Measurements from ENCODE around the gene VOPP1.
A peak's percentile ranks its signal among the peaks of the same experiment; 100 is the strongest.

The VOPP1 gene

DNA sequence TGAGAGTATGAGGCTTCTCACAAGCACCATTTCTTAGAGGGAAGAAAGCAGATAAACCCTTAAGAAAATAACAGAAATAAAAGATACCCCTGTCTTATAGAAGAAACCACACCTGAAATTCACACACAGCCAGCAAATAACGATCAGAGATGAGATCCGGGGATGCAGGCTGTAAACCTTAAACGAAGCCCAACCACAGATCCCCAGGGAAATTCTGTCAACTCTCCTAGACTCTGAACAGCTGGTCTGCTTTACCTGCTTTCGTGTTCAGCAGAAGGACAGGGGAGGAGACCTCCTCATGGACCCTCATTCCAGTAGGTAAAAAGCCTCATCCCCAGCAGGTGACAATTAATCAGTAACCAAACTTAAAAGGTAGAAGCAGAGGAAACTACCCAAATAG lies 45.0 kb downstream of the VOPP1 start:
- H3K4me3 ChIP-seq (ENCODE audit: insufficient read length, low read depth) = no peak overlapping the region
- TF ChIP-seq SUZ12 (IDR thresholded peaks at IDR 0.05; ENCODE audit: extremely low read depth, insufficient read depth, insufficient read length) (no peak), YY1 (IDR thresholded peaks at IDR 0.05; ENCODE audit: insufficient read depth, insufficient read length) (no peak), ZNF274 (IDR thresholded peaks at IDR 0.05; ENCODE audit: low read depth, low read length) (no peak)
- H3K27me3 ChIP-seq (ENCODE audit: insufficient read depth, insufficient read length) = no peaks in the 10 kb centered on the region
- peaks cover 5% of the 10 kb centered on the region for H3K4me1 ChIP-seq (ENCODE audit: insufficient read depth, insufficient read length)
- no peaks in the 10 kb centered on the region for H3K9me3 ChIP-seq (ENCODE audit: insufficient read depth, low read length)
- DNase-seq (ENCODE audit: low read depth, low spot score) = no peak
- peaks cover 12% of the 10 kb centered on the region for H3K36me3 ChIP-seq (ENCODE audit: insufficient read depth, insufficient read length, low read length)
- H3K9ac ChIP-seq (ENCODE audit: insufficient read length, low read depth) = no peak overlapping the region

DNA sequence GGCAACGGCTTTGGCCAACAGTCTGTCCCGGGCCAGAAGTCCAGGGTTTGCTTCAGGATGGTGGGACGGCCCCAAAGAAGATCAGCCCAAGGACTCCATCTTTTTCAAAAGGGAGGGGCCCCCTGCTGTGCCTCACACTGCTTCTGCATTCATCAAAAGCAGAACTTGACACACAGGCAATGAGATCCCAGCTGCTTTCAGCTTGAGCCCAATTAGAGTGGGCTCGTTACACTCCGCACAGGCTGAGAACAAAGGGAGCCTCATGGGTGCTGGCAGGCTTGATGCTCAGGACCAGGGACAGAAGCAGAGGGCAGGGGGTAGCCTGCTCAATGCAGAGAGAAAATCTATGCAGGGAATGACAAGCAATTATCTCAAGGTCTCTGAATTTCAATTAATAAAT lies 45.5 kb downstream of the VOPP1 start:
- peak; percentile 78 for DNase-seq (ENCODE audit: low read depth, low spot score)
- no peak overlapping the region for H3K9ac ChIP-seq (ENCODE audit: insufficient read length, low read depth)
- H3K36me3 ChIP-seq (ENCODE audit: insufficient read depth, insufficient read length, low read length) = peaks cover 12% of the 10 kb centered on the region
- H3K4me3 ChIP-seq (ENCODE audit: insufficient read length, low read depth) = no peak overlapping the region
- no peaks in the 10 kb centered on the region for H3K9me3 ChIP-seq (ENCODE audit: insufficient read depth, low read length)
- no peak for TF ChIP-seq SUZ12 (IDR thresholded peaks at IDR 0.05; ENCODE audit: extremely low read depth, insufficient read depth, insufficient read length)
- TF ChIP-seq ZNF274 (IDR thresholded peaks at IDR 0.05; ENCODE audit: low read depth, low read length) = no peak
- no peak for TF ChIP-seq YY1 (IDR thresholded peaks at IDR 0.05; ENCODE audit: insufficient read depth, insufficient read length)
- no peaks in the 10 kb centered on the region for H3K27me3 ChIP-seq (ENCODE audit: insufficient read depth, insufficient read length)
- H3K4me1 ChIP-seq (ENCODE audit: insufficient read depth, insufficient read length) = peaks cover 10% of the 10 kb centered on the region

DNA sequence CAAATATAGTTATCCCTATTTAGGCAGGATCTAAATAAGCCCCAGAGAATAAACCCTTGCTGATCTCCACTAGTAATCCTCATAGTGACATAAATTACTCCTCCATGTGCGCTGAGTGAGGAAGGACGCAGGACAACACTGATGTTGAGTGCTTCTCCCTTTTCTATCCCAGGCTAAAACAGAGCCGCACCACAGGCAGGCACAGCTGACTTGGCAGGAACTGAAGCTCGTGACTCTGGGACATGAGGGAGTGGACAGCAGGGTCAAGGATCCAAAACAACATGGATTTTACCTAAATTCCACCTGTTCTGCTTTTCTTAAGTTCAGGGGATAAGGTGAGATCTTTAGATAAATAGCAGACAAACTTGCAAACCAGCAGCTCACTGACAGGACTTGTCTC lies 46.0 kb downstream of the VOPP1 start:
- H3K4me1 ChIP-seq (ENCODE audit: insufficient read depth, insufficient read length) = peaks cover 12% of the 10 kb centered on the region
- TF ChIP-seq YY1 (IDR thresholded peaks at IDR 0.05; ENCODE audit: insufficient read depth, insufficient read length) = no peak
- no peak for TF ChIP-seq ZNF274 (IDR thresholded peaks at IDR 0.05; ENCODE audit: low read depth, low read length)
- no peak for TF ChIP-seq SUZ12 (IDR thresholded peaks at IDR 0.05; ENCODE audit: extremely low read depth, insufficient read depth, insufficient read length)

DNA sequence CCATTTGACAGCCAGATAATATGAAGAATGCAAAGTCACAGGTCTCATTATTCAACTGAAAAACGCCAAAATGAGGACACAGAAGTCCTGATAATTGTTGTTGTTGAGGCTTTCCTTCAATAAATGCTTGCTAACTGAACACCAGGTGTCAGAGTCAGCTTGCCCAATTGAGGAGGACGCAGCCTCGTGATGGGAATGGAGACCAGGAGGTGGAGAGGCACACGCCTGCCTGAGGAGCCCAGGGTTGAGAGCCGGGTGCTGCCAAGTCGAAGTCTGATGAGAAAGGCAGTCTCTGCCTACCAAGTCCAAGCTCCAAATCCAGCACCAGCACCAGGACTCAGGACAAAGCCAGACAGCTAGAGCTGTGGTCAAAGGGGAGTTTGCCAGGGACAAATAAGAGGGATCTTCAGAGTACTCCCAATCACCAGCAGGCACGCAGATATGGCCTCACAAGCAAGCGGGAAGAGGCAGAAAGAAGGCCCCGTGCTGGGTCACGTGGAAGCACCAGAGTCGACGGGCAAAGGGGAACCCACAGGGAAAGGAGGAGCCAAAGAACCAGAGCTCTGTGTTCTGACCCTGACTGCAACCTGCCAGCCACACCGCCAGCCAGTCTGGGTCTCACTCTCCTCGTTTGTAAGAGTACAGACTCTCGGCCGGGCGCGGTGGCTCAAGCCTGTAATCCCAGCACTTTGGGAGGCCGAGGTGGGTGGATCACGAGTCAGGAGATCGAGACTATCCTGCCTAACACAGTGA lies 47.6 kb downstream of the VOPP1 start:
- H3K4me3 ChIP-seq (ENCODE audit: insufficient read length, low read depth) = no peak overlapping the region
- peaks cover 14% of the 10 kb centered on the region for H3K4me1 ChIP-seq (ENCODE audit: insufficient read depth, insufficient read length)
- H3K27me3 ChIP-seq (ENCODE audit: insufficient read depth, insufficient read length) = no peaks in the 10 kb centered on the region
- no peak for DNase-seq (ENCODE audit: low read depth, low spot score)
- TF ChIP-seq YY1 (IDR thresholded peaks at IDR 0.05; ENCODE audit: insufficient read depth, insufficient read length) (no peak), ZNF274 (IDR thresholded peaks at IDR 0.05; ENCODE audit: low read depth, low read length) (no peak), SUZ12 (IDR thresholded peaks at IDR 0.05; ENCODE audit: extremely low read depth, insufficient read depth, insufficient read length) (no peak)
- H3K36me3 ChIP-seq (ENCODE audit: insufficient read depth, insufficient read length, low read length) = peaks cover 19% of the 10 kb centered on the region
- H3K9ac ChIP-seq (ENCODE audit: insufficient read length, low read depth) = no peak overlapping the region
- H3K9me3 ChIP-seq (ENCODE audit: insufficient read depth, low read length) = no peaks in the 10 kb centered on the region

More for the DNA sequence above, 46.0 kb downstream of the VOPP1 start:
- Histone ChIP-seq H3K4me3 (ENCODE audit: insufficient read length, low read depth) (no peak overlapping the region), H3K36me3 (ENCODE audit: insufficient read depth, insufficient read length, low read length) (peaks cover 12% of the 10 kb centered on the region), H3K9me3 (ENCODE audit: insufficient read depth, low read length) (no peaks in the 10 kb centered on the region), H3K9ac (ENCODE audit: insufficient read length, low read depth) (no peak overlapping the region), H3K27me3 (ENCODE audit: insufficient read depth, insufficient read length) (no peaks in the 10 kb centered on the region)
- DNase-seq (ENCODE audit: low read depth, low spot score) = no peak

DNA sequence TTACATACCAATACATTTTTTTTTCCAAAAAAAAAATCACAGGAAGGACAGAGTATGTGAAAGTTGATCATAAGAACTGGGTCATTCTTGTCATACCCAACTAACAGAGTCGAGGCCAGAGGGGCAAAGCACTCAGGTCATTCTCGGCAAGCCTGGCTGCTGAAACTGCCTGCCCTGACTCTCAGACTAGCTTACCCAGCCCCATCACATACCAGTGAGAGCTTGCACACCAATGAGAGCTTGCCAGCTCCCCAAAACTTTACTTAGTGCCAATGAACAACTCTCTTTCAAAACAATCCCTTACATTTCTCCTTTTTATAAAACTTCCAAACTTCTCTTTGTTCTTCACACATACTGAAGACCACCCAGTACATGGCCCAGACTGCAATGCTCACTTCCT lies 48.9 kb downstream of the VOPP1 start:
- no peaks in the 10 kb centered on the region for H3K9me3 ChIP-seq (ENCODE audit: insufficient read depth, low read length)
- TF ChIP-seq SUZ12 (IDR thresholded peaks at IDR 0.05; ENCODE audit: extremely low read depth, insufficient read depth, insufficient read length) (no peak), ZNF274 (IDR thresholded peaks at IDR 0.05; ENCODE audit: low read depth, low read length) (no peak), YY1 (IDR thresholded peaks at IDR 0.05; ENCODE audit: insufficient read depth, insufficient read length) (no peak)
- peaks cover 32% of the 10 kb centered on the region for H3K36me3 ChIP-seq (ENCODE audit: insufficient read depth, insufficient read length, low read length)
- peaks cover 14% of the 10 kb centered on the region for H3K4me1 ChIP-seq (ENCODE audit: insufficient read depth, insufficient read length)
- DNase-seq (ENCODE audit: low read depth, low spot score) = no peak
- H3K4me3 ChIP-seq (ENCODE audit: insufficient read length, low read depth) = no peak overlapping the region
- H3K27me3 ChIP-seq (ENCODE audit: insufficient read depth, insufficient read length) = no peaks in the 10 kb centered on the region
- no peak overlapping the region for H3K9ac ChIP-seq (ENCODE audit: insufficient read length, low read depth)

DNA sequence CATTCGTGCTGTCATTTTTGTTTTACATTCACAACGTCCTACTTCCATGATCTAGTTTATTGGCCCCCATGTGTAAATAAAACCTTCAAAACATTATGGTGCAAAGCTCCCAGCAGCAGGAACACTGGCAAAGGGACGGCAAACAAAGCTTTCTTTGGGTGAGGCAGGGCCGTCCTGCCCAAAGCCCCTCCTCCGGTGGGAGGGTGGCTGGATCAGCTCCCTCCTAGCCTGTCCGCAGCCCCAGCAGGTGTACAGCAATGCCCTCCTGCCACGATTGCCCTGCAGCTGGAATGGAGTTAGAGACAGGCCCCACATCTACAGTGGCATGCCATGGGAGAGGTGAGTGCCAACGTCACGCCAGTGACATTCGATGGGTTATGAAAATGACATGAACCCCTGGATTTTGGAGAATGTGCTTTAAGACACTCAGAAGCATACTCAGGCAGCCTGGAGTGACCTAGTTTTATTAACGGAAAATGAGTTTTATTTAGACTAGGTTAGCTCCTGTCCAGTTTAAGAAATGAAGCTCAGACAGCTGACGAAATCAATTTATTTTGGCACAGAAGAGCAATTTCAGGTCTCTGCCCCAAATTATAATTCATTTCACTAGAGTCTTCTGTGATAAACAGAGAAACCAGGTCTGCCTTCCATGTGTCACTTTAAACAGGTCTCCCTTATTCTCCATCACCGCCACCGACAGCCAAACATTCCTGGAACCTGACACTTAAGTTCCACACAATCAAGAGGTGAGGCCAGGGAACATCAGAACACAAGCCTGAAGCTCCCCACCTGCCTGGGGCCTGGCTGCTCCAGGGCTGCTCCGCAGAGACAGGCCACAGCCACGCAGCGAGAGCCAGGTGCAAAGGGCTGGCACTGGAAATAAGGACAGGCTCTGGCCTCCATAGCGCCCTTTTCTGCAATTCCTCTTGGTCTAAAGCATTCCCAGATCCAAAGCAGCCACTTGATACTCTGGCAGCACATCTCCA lies 50.1 kb downstream of the VOPP1 start:
- DNase-seq (ENCODE audit: low read depth, low spot score) = no peak
- peaks cover 12% of the 10 kb centered on the region for H3K4me1 ChIP-seq (ENCODE audit: insufficient read depth, insufficient read length)

DNA sequence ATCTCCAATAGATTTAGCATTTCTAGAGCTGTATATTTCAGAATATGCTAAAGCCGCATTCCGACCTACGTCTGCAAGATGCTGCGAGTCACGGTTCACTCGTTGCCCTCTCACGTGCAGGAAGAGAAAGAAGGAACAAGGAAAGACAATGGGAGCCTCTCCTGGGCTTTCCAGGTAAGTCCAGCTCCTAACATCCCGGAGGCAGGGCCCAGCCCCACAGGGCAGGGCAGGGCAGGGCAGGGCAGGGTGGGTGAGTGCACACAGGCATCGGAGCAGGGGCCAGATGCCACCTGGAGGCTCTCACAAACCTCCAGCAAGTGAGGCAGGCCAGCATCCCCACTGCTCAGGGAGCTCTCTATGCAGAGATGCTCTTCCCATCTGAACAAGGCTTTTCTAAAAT lies 50.8 kb downstream of the VOPP1 start:
- no peaks in the 10 kb centered on the region for H3K9me3 ChIP-seq (ENCODE audit: insufficient read depth, low read length)
- peaks cover 46% of the 10 kb centered on the region for H3K36me3 ChIP-seq (ENCODE audit: insufficient read depth, insufficient read length, low read length)
- peaks cover 9% of the 10 kb centered on the region for H3K4me1 ChIP-seq (ENCODE audit: insufficient read depth, insufficient read length)
- no peaks in the 10 kb centered on the region for H3K27me3 ChIP-seq (ENCODE audit: insufficient read depth, insufficient read length)
- TF ChIP-seq SUZ12 (IDR thresholded peaks at IDR 0.05; ENCODE audit: extremely low read depth, insufficient read depth, insufficient read length) = no peak
- no peak for TF ChIP-seq ZNF274 (IDR thresholded peaks at IDR 0.05; ENCODE audit: low read depth, low read length)
- TF ChIP-seq YY1 (IDR thresholded peaks at IDR 0.05; ENCODE audit: insufficient read depth, insufficient read length) = no peak
- H3K4me3 ChIP-seq (ENCODE audit: insufficient read length, low read depth) = no peak overlapping the region
- no peak for DNase-seq (ENCODE audit: low read depth, low spot score)
- no peak overlapping the region for H3K9ac ChIP-seq (ENCODE audit: insufficient read length, low read depth)

More for the DNA sequence above, 50.1 kb downstream of the VOPP1 start:
- no peak overlapping the region for H3K4me3 ChIP-seq (ENCODE audit: insufficient read length, low read depth)
- no peaks in the 10 kb centered on the region for H3K9me3 ChIP-seq (ENCODE audit: insufficient read depth, low read length)
- H3K9ac ChIP-seq (ENCODE audit: insufficient read length, low read depth) = no peak overlapping the region
- no peak for TF ChIP-seq SUZ12 (IDR thresholded peaks at IDR 0.05; ENCODE audit: extremely low read depth, insufficient read depth, insufficient read length)
- TF ChIP-seq YY1 (IDR thresholded peaks at IDR 0.05; ENCODE audit: insufficient read depth, insufficient read length) = no peak
- no peak for TF ChIP-seq ZNF274 (IDR thresholded peaks at IDR 0.05; ENCODE audit: low read depth, low read length)
- H3K27me3 ChIP-seq (ENCODE audit: insufficient read depth, insufficient read length) = no peaks in the 10 kb centered on the region
- peaks cover 43% of the 10 kb centered on the region for H3K36me3 ChIP-seq (ENCODE audit: insufficient read depth, insufficient read length, low read length)

Data from NT2/D1 (cell line).